Astrocyte (in vitro differentiated cells and primary cell): ENCODE results near the gene C2orf15. TPM values are rescaled to one million over a fixed set of nuclear protein-coding genes. Genes with fewer than 3 reads are reported as not detected.

Experiments used
- DNase-seq: peaks from one replicate; pipeline ENCODE4 v3.0.0-alpha.2; 2010; ENCODE audit warnings: low read depth
- FAIRE-seq: peaks from 2 replicates; lab custom pipeline; 2011; peaks lifted over from hg19 to GRCh38; lab: Jason Lieb, UNC
- H2AFZ ChIP-seq: 2 replicates; pipeline ENCODE4 v1.6.0; 2012; ENCODE audit warnings: low read depth, low read length, inconsistent platforms
- H3K27ac ChIP-seq: 2 replicates; pipeline ENCODE4 v1.5.1; 2011; ENCODE audit warnings: low read depth, low read length, inconsistent platforms
- H3K27me3 ChIP-seq: 2 replicates; pipeline ENCODE4 v1.6.0; 2011; ENCODE audit warnings: low read length, inconsistent platforms; ENCODE audit not compliant: insufficient read depth
- H3K36me3 ChIP-seq: 2 replicates; pipeline ENCODE4 v1.5.1; 2011; ENCODE audit warnings: low read length, inconsistent platforms; ENCODE audit not compliant: insufficient read depth
- H3K4me1 ChIP-seq: 2 replicates; pipeline ENCODE4 v1.5.1; 2011; ENCODE audit warnings: low read length, inconsistent platforms; ENCODE audit not compliant: insufficient read depth
- H3K4me2 ChIP-seq: 2 replicates; pipeline ENCODE4 v1.6.0; 2012; ENCODE audit warnings: low read length, inconsistent platforms
- H3K4me3 ChIP-seq: 2 replicates; pipeline ENCODE4 v1.5.1; 2011; ENCODE audit warnings: low read depth, mild to moderate bottlenecking, low read length, inconsistent platforms; ENCODE audit not compliant: insufficient read depth
- H3K79me2 ChIP-seq: 2 replicates; pipeline ENCODE4 v1.6.0; 2012; ENCODE audit warnings: mild to moderate bottlenecking, low read length, inconsistent platforms; ENCODE audit not compliant: insufficient read depth
- H3K9ac ChIP-seq: 2 replicates; pipeline ENCODE4 v1.6.0; 2012; ENCODE audit warnings: mild to moderate bottlenecking, low read length, inconsistent platforms
- H3K9me3 ChIP-seq: 2 replicates; pipeline ENCODE4 v1.5.1; 2012; ENCODE audit warnings: low read depth, mild to moderate bottlenecking, low read length, inconsistent platforms; ENCODE audit not compliant: insufficient read depth
- H4K20me1 ChIP-seq: 2 replicates; pipeline ENCODE4 v1.6.0; 2012; ENCODE audit warnings: low read length, inconsistent platforms; ENCODE audit not compliant: insufficient read depth
- H3K27ac Mint-ChIP-seq: one replicate; pipeline ENCODE4 v1.8.0; 2021; ENCODE audit warnings: mild to moderate bottlenecking, mixed read lengths; ENCODE audit not compliant: unreplicated experiment
- H3K27me3 Mint-ChIP-seq: one replicate; pipeline ENCODE4 v1.8.0; 2021; ENCODE audit warnings: low read depth, mixed read lengths; ENCODE audit not compliant: unreplicated experiment
- H3K36me3 Mint-ChIP-seq: one replicate; pipeline ENCODE4 v1.8.0; 2021; ENCODE audit warnings: low read depth, mixed read lengths; ENCODE audit not compliant: unreplicated experiment
- H3K4me1 Mint-ChIP-seq: one replicate; pipeline ENCODE4 v1.8.0; 2021; ENCODE audit warnings: low read depth, mixed read lengths; ENCODE audit not compliant: unreplicated experiment
- H3K4me3 Mint-ChIP-seq: one replicate; pipeline ENCODE4 v1.8.0; 2021; ENCODE audit warnings: mild to moderate bottlenecking, moderate library complexity, mixed read lengths; ENCODE audit not compliant: unreplicated experiment
- H3K9me3 Mint-ChIP-seq: one replicate; pipeline ENCODE4 v1.8.0; 2021; ENCODE audit warnings: mild to moderate bottlenecking, mixed read lengths; ENCODE audit not compliant: unreplicated experiment
- EZH2 ChIP-seq: IDR thresholded peaks from 2 replicates; pipeline ENCODE4 v1.6.1; 2012; ENCODE audit warnings: mild to moderate bottlenecking, low read length, inconsistent platforms; ENCODE audit not compliant: insufficient read depth
- total RNA-seq: library from RNA; stranded (reverse); gene quantifications from 2 replicates; pipeline ENCODE4 v1.2.1, GENCODE V29; 2021
- TF ChIP-seq, protein P1 (sequence below): IDR thresholded peaks from 2 replicates; pipeline ENCODE4 v1.5.1; 2011; ENCODE audit warnings: low read depth, mild to moderate bottlenecking, inconsistent platforms, low read length, moderate library complexity; ENCODE audit not compliant: insufficient read depth

C2orf15 gene
- total RNA-seq, 1 donor from 2014 or later: 0.59 TPM

DNA sequence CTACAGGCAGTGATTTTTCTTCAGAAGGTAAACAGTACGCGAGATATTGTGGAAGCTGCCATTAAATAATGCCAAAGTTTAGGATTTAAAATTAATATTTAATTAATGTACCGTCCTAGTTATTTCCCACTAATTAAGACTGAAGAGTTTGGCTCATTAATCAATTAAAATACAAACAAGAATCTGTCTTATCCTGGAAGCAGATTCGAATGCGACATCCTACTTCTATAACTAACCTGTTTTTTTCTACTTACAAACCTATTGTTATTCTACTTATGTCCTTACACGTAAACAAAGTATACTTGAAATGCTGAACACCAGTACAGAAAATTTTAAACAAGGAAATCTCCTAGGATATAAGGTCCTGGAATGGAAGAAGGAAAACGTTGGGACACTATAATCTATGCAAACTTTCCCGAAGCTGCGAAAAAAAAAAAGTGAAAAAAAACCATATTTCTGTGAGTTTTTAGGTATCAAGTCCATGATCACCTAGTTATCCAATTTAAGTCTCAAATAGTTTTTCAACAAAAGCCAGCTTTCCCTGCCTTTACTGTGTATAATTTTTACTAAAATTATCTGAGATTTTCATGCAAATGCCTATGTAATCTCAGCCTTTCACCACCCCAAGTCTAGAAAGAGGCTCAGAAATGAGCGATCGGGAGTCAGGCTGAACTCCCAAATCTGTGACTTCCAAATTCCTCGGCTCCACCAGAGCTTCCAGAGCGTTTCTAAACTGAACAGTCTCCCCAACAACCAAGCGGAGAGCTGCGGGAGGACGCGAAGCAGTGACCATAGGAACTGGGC, 1.2 kb upstream of the C2orf15 start:
- no peak for DNase-seq
- Histone ChIP-seq H3K27me3 (peaks cover 5% of the 10 kb centered on the region), H2AFZ (peak overlapping the region; percentile 100), H3K36me3 (no peaks in the 10 kb centered on the region), H3K4me3 (peak overlapping the region; percentile 88), H4K20me1 (no peaks in the 10 kb centered on the region), H3K9ac (peak overlapping the region; percentile 79), H3K79me2 (no peaks in the 10 kb centered on the region), H3K9me3 (no peaks in the 10 kb centered on the region), H3K4me1 (peaks cover 10% of the 10 kb centered on the region), H3K4me2 (peak overlapping the region; percentile 89), H3K27ac (no peak overlapping the region)
- peak overlapping the region; percentile 29 for H3K27ac Mint-ChIP-seq
- H3K4me3 Mint-ChIP-seq: peak overlapping the region; percentile 92
- no peak for TF ChIP-seq EZH2
- TF ChIP-seq, protein P1, sequence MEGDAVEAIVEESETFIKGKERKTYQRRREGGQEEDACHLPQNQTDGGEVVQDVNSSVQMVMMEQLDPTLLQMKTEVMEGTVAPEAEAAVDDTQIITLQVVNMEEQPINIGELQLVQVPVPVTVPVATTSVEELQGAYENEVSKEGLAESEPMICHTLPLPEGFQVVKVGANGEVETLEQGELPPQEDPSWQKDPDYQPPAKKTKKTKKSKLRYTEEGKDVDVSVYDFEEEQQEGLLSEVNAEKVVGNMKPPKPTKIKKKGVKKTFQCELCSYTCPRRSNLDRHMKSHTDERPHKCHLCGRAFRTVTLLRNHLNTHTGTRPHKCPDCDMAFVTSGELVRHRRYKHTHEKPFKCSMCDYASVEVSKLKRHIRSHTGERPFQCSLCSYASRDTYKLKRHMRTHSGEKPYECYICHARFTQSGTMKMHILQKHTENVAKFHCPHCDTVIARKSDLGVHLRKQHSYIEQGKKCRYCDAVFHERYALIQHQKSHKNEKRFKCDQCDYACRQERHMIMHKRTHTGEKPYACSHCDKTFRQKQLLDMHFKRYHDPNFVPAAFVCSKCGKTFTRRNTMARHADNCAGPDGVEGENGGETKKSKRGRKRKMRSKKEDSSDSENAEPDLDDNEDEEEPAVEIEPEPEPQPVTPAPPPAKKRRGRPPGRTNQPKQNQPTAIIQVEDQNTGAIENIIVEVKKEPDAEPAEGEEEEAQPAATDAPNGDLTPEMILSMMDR: no peak
- no peak for FAIRE-seq
- peaks cover 2% of the 10 kb centered on the region for H3K36me3 Mint-ChIP-seq
- H3K4me1 Mint-ChIP-seq: peaks cover 3% of the 10 kb centered on the region
- no peaks in the 10 kb centered on the region for H3K27me3 Mint-ChIP-seq
- peaks cover 4% of the 10 kb centered on the region for H3K9me3 Mint-ChIP-seq

DNA sequence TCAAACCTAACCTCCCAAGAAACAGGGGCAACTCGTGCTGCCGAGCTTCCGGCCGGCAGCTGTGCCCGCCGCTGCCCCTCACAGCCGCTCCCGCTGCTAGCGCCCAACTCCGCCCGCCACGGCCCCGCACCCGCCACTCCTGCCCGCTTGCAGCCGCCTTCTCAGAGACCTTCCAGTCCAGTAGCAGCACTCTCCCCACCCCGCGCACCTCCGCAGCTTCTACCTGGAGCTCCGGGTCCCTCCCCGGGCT, 722 bp upstream of the C2orf15 start:
- peak overlapping the region; percentile 88 for H3K4me3 ChIP-seq
- H3K4me3 Mint-ChIP-seq: peak overlapping the region; percentile 92
- peak overlapping the region; percentile 5 for H3K27ac ChIP-seq
- no peaks in the 10 kb centered on the region for H3K36me3 ChIP-seq
- peaks cover 2% of the 10 kb centered on the region for H3K9me3 Mint-ChIP-seq
- H3K4me1 ChIP-seq: peaks cover 10% of the 10 kb centered on the region
- peak overlapping the region; percentile 89 for H3K4me2 ChIP-seq
- H3K27ac Mint-ChIP-seq: peak overlapping the region; percentile 29
- no peaks in the 10 kb centered on the region for H3K27me3 Mint-ChIP-seq
- no peaks in the 10 kb centered on the region for H4K20me1 ChIP-seq
- peak overlapping the region; percentile 79 for H3K9ac ChIP-seq
- no peaks in the 10 kb centered on the region for H3K9me3 ChIP-seq
- peak overlapping the region; percentile 100 for H2AFZ ChIP-seq
- H3K79me2 ChIP-seq: no peaks in the 10 kb centered on the region
- H3K36me3 Mint-ChIP-seq: peaks cover 2% of the 10 kb centered on the region
- FAIRE-seq: no peak
- H3K27me3 ChIP-seq: peaks cover 5% of the 10 kb centered on the region
- no peak for TF ChIP-seq EZH2
- peak; percentile 12 for DNase-seq
- peaks cover 3% of the 10 kb centered on the region for H3K4me1 Mint-ChIP-seq

DNA sequence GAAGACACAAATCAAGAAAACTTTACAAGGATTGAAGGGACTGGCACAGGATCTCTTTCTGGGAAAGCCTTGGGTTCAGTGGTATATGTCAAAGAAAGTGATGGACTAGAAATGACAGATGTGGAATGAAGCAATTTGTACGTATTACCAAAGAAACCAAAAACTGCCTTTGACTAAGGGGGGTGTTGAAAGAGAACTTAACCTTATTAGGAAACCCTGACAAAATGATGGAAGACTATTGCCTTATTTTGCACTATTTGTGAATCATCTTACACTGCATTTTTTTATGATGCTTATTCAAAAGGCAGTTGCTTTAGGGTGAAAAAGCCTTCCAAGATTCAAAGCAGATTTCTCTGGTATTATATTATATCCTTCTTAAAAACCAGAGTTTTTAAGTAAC, 9.2 kb downstream of the C2orf15 start:
- H3K4me2 ChIP-seq: no peak overlapping the region

More for the DNA sequence above, 9.2 kb downstream of the C2orf15 start:
- no peak for FAIRE-seq
- Histone ChIP-seq H3K9ac (no peak overlapping the region), H3K79me2 (peaks cover 1% of the 10 kb centered on the region), H3K9me3 (no peaks in the 10 kb centered on the region), H3K27me3 (no peaks in the 10 kb centered on the region), H3K36me3 (no peaks in the 10 kb centered on the region), H3K4me3 (no peak overlapping the region), H3K4me1 (peaks cover 6% of the 10 kb centered on the region), H3K27ac (no peak overlapping the region), H4K20me1 (no peaks in the 10 kb centered on the region), H2AFZ (no peak overlapping the region)
- Mint-ChIP-seq H3K4me3 (no peak overlapping the region), H3K4me1 (peaks cover 1% of the 10 kb centered on the region), H3K27ac (no peak overlapping the region), H3K9me3 (no peaks in the 10 kb centered on the region), H3K27me3 (no peaks in the 10 kb centered on the region), H3K36me3 (no peaks in the 10 kb centered on the region)
- DNase-seq: peak; percentile 20
- TF ChIP-seq, protein P1: no peak
- TF ChIP-seq EZH2: no peak
